PC-3 (cell line): ENCODE data around the gene GPR152. TPM values are rescaled to one million over a fixed set of nuclear protein-coding genes. Genes with fewer than 3 reads are reported as not detected.

Experiments used
- ATAC-seq: fragments of 200-7000 bp; cut with Tn5 transposase; 2 replicates; pipeline ENCODE4 v1.9.1; 2020; ENCODE audit warnings: mild to moderate bottlenecking, moderate library complexity
- BruUV-seq: library from RNA; stranded (reverse); fragments of 400-500 nt; replicated peaks from 2 replicates; lab custom pipeline; 2021; lab: Mats Ljungman, UMichigan
- CTCF ChIA-PET: fragments of 300-600 bp; sonication (Branson Sonifier 250); formaldehyde crosslinking; loops from one replicate; lab custom pipeline; 2022; ENCODE audit warnings: antibody characterized with exemption; lab: Charles Lee
- POLR2A ChIA-PET: fragments of 300-600 bp; sonication (Branson Sonifier 250); formaldehyde crosslinking; loops from one replicate; lab custom pipeline; 2022; ENCODE audit warnings: antibody characterized with exemption; ENCODE audit not compliant: unreplicated experiment; lab: Charles Lee
- DNase-seq: peaks from one replicate; pipeline ENCODE4 v3.0.0-alpha.2; 2015
- H2AFZ ChIP-seq: fragments of 300-600 bp; sonication (generic); 2 replicates; pipeline ENCODE4 v1.6.0; 2016; ENCODE audit warnings: antibody characterized with exemption, low read length
- H3F3A ChIP-seq: fragments of 300-600 bp; sonication (generic); one replicate; pipeline ENCODE4 v1.6.0; 2017; ENCODE audit warnings: antibody characterized with exemption, low read length, control low read depth, mild to moderate bottlenecking; ENCODE audit not compliant: unreplicated experiment
- H3K27ac ChIP-seq: fragments of 300-600 bp; sonication (generic); 2 replicates; pipeline ENCODE4 v1.5.1; 2016; ENCODE audit warnings: mild to moderate bottlenecking, low read length
- H3K27me3 ChIP-seq: fragments of 300-600 bp; sonication (generic); 2 replicates; pipeline ENCODE4 v1.6.1; 2016; ENCODE audit warnings: low read length, mixed read lengths
- H3K36me3 ChIP-seq: fragments of 300-600 bp; sonication (generic); 2 replicates; pipeline ENCODE4 v1.6.1; 2016; ENCODE audit warnings: low read depth, mixed run types, low read length, mixed read lengths
- H3K4me1 ChIP-seq: fragments of 300-600 bp; sonication (generic); 2 replicates; pipeline ENCODE4 v1.5.1; 2016; ENCODE audit warnings: low read length; ENCODE audit not compliant: insufficient read depth
- H3K4me2 ChIP-seq: fragments of 300-600 bp; sonication (generic); 2 replicates; pipeline ENCODE4 v1.6.0; 2016; ENCODE audit warnings: low read length
- H3K4me3 ChIP-seq: fragments of 300-600 bp; sonication (generic); 2 replicates; pipeline ENCODE4 v1.5.1; 2016; ENCODE audit warnings: mild to moderate bottlenecking, low read length, mixed read lengths
- H3K79me2 ChIP-seq: fragments of 300-600 bp; sonication (generic); 2 replicates; pipeline ENCODE4 v1.6.1; 2017; ENCODE audit warnings: low read length, mixed read lengths
- H3K9ac ChIP-seq: fragments of 300-600 bp; sonication (generic); 2 replicates; pipeline ENCODE4 v1.6.0; 2016; ENCODE audit warnings: mild to moderate bottlenecking, low read length
- H3K9me2 ChIP-seq: fragments of 300-600 bp; sonication (generic); replicated peaks from 2 replicates; pipeline ENCODE4 v1.6.1; 2016; ENCODE audit warnings: mixed run types, low read length, mixed read lengths
- H3K9me3 ChIP-seq: fragments of 300-600 bp; sonication (generic); 2 replicates; pipeline ENCODE4 v1.6.1; 2016; ENCODE audit warnings: low read length, mixed read lengths
- H4K20me1 ChIP-seq: fragments of 300-600 bp; sonication (generic); 2 replicates; pipeline ENCODE4 v1.6.1; 2016; ENCODE audit warnings: low read length, mixed read lengths
- EZH2 ChIP-seq: fragments of 300-600 bp; sonication (generic); IDR thresholded peaks from one replicate; pipeline ENCODE4 v1.6.1; 2017; ENCODE audit warnings: antibody characterized with exemption, mild to moderate bottlenecking, low read length; ENCODE audit not compliant: unreplicated experiment
- EZH2phosphoT487 ChIP-seq: fragments of 300-600 bp; sonication (generic); IDR thresholded peaks from 2 replicates; pipeline ENCODE4 v1.6.1; 2018; ENCODE audit warnings: mild to moderate bottlenecking, antibody characterized with exemption, low read length, borderline replicate concordance
- intact Hi-C: fragments of 100-400 bp; cut with micrococcal nuclease; formaldehyde crosslinking; loops from 2 replicates; pipeline ENCODE4 v1.9.0; 2023
- total RNA-seq: library from RNA; depleted of rRNA; stranded (reverse); fragments of >200 nt; gene quantifications from 2 replicates; pipeline ENCODE4 v1.2.3, GENCODE V29; 2014
- TF ChIP-seq, protein P1 (sequence below): fragments of 300-600 bp; sonication (generic); conservative IDR thresholded peaks from 2 replicates; pipeline ENCODE4 v1.5.1; 2017; ENCODE audit warnings: antibody characterized with exemption, low read depth, mild to moderate bottlenecking, low read length

Gene GPR152
- total RNA-seq, 1 experiment from 2014 or later = not detected

DNA sequence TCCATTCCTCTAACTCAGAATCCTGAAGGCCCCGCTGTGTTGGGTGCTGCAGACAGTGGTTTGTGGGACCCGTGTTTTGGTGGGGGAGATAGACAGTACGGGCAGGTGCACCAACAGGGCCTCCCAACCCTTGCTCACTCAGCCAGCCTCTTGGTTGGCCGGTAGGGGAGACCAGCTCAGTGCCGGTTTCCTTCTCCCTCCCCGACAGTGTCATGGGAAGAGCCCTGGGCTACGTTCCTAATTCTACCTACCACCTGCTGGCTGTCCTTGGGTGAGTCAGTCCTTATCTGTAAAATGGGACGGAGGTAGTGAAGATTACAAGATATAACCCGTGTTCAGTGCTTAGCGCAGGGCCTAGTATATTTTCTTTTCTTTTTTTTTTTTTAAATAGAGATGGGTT is 10.7 kb upstream of the GPR152 start:
- H3K9me3 ChIP-seq = no peaks in the 10 kb centered on the region
- peak overlapping the region; percentile 94 for H3K9ac ChIP-seq
- ChIA-PET POLR2A (no interaction called here), CTCF (no interaction called here)
- no peaks in the 10 kb centered on the region for H3K9me2 ChIP-seq
- ATAC-seq (no peak), DNase-seq (no peak)
- peak overlapping the region; percentile 95; the same call in 1 of the 2 replicates for H3K4me2 ChIP-seq
- peaks cover 13% of the 10 kb centered on the region for H3F3A ChIP-seq
- TF ChIP-seq, protein P1, sequence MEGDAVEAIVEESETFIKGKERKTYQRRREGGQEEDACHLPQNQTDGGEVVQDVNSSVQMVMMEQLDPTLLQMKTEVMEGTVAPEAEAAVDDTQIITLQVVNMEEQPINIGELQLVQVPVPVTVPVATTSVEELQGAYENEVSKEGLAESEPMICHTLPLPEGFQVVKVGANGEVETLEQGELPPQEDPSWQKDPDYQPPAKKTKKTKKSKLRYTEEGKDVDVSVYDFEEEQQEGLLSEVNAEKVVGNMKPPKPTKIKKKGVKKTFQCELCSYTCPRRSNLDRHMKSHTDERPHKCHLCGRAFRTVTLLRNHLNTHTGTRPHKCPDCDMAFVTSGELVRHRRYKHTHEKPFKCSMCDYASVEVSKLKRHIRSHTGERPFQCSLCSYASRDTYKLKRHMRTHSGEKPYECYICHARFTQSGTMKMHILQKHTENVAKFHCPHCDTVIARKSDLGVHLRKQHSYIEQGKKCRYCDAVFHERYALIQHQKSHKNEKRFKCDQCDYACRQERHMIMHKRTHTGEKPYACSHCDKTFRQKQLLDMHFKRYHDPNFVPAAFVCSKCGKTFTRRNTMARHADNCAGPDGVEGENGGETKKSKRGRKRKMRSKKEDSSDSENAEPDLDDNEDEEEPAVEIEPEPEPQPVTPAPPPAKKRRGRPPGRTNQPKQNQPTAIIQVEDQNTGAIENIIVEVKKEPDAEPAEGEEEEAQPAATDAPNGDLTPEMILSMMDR = no peak
- TF ChIP-seq EZH2 (no peak), EZH2phosphoT487 (no peak)
- no peaks in the 10 kb centered on the region for H4K20me1 ChIP-seq
- peaks cover 21% of the 10 kb centered on the region for H3K79me2 ChIP-seq
- H3K4me3 ChIP-seq = no peak overlapping the region
- H3K27me3 ChIP-seq = no peaks in the 10 kb centered on the region
- H3K4me1 ChIP-seq = peaks cover 34% of the 10 kb centered on the region
- intact Hi-C loops = no loop called here
- BruUV-seq = no TSS peak
- no peaks in the 10 kb centered on the region for H3K36me3 ChIP-seq
- peak overlapping the region; percentile 97 for H3K27ac ChIP-seq
- no peak overlapping the region for H2AFZ ChIP-seq

DNA sequence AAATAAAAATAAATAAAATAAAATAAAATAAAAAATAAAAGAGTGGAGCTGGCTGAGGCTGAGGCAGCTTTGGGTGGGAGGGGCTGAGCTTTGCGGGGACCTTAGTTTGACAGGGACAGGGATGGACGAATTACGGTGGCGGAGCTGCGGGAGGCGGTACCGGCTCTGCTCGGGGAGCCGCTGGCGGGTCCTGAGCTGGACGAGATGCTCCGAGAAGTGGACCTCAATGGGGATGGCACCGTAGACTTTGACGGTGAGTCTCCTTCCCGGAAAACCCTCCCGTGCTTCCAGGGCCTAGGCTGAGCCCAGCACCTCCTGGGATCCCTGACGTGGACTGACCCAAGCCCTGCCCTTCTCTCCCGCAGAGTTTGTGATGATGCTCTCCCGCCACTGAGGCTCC is 5.7 kb upstream of the GPR152 start:
- Histone ChIP-seq H3K9me3 (no peaks in the 10 kb centered on the region), H3K36me3 (no peaks in the 10 kb centered on the region), H3K9me2 (no peaks in the 10 kb centered on the region), H3K4me1 (peaks cover 1% of the 10 kb centered on the region), H3K4me2 (no peak overlapping the region), H3K27ac (no peak overlapping the region), H3K79me2 (no peaks in the 10 kb centered on the region), H3K4me3 (no peak overlapping the region), H4K20me1 (no peaks in the 10 kb centered on the region), H3F3A (peaks cover 2% of the 10 kb centered on the region), H3K9ac (no peak overlapping the region), H3K27me3 (no peaks in the 10 kb centered on the region), H2AFZ (no peak overlapping the region)
- TF ChIP-seq EZH2 (no peak), EZH2phosphoT487 (no peak)
- TF ChIP-seq, protein P1 = no peak
- no TSS peak for BruUV-seq
- no peak for ATAC-seq
- intact Hi-C loops = no loop called here
- no peak for DNase-seq
- CTCF ChIA-PET = no interaction called here
- POLR2A ChIA-PET = no interaction called here

DNA sequence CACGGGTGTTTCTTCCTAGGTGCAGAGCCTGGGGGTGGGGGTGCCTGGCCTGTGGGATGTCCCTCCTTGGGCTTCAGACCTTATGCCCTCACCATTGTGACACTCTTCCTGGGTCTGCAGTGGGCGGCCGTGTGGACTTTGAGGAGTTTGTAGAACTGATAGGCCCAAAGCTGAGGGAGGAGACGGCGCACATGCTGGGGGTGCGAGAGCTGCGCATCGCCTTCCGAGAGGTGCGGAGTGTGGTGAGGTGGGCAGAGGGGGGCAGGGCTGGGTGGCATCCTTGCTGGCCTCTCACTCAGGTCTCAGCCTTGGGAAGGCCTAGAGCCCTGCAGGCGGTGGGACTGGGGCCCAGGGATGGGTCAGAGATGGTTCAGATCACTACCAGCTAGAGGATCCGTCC is 4.9 kb upstream of the GPR152 start:
- Histone ChIP-seq H3K27me3 (no peaks in the 10 kb centered on the region), H3K36me3 (no peaks in the 10 kb centered on the region), H3K9ac (no peak overlapping the region), H3K9me2 (no peaks in the 10 kb centered on the region), H3K27ac (no peak overlapping the region), H3K4me3 (no peak overlapping the region), H3K79me2 (no peaks in the 10 kb centered on the region), H3K4me1 (no peaks in the 10 kb centered on the region), H2AFZ (no peak overlapping the region), H3F3A (no peaks in the 10 kb centered on the region), H3K4me2 (no peak overlapping the region), H3K9me3 (no peaks in the 10 kb centered on the region), H4K20me1 (no peaks in the 10 kb centered on the region)
- CTCF ChIA-PET = no interaction called here
- intact Hi-C loops = no loop called here
- no peak for DNase-seq
- no TSS peak for BruUV-seq
- no peak for ATAC-seq
- TF ChIP-seq, protein P1 = no peak
- POLR2A ChIA-PET = no interaction called here
